HFFc6 (cell line): ENCODE data around the gene PACRG. TPM values are rescaled to one million over a fixed set of nuclear protein-coding genes. Genes with fewer than 3 reads are reported as not detected.
A peak's percentile ranks its signal among the peaks of the same experiment; 100 is the strongest.

Experiments used
- DNase-seq: peaks from one replicate; pipeline ENCODE4 v3.0.0-alpha.2; 2018
- H3K27ac Mint-ChIP-seq: 2 replicates; pipeline ENCODE4 v1.8.0; 2020; ENCODE audit warnings: mild to moderate bottlenecking, mixed read lengths
- H3K27me3 Mint-ChIP-seq: 2 replicates; pipeline ENCODE4 v1.8.0; 2021; ENCODE audit warnings: mild to moderate bottlenecking, moderate library complexity, mixed read lengths; ENCODE audit not compliant: insufficient read depth
- H3K36me3 Mint-ChIP-seq: 2 replicates; pipeline ENCODE4 v1.8.0; 2021; ENCODE audit warnings: low read depth, mixed read lengths
- H3K4me1 Mint-ChIP-seq: 2 replicates; pipeline ENCODE4 v1.8.0; 2020; ENCODE audit warnings: low read depth, mixed read lengths
- H3K4me3 Mint-ChIP-seq: 2 replicates; pipeline ENCODE4 v1.8.0; 2020; ENCODE audit warnings: mild to moderate bottlenecking, moderate library complexity, mixed read lengths
- H3K9me3 Mint-ChIP-seq: 2 replicates; pipeline ENCODE4 v1.8.0; 2020; ENCODE audit warnings: mild to moderate bottlenecking, mixed read lengths
- total RNA-seq, 6 experiments: library from RNA; stranded (reverse); fragmentation: NEBNext Ultra II Directional; extraction: Animal tissue kit (Norgen Biotek cat#: 25700); gene quantifications; 2 replicates in 1 of 6; 3 replicates in 5 of 6; pipeline ENCODE4 v1.2.3, GENCODE V29; 2021
- TF ChIP-seq, protein P1 (sequence below): fragments of 200-600 bp; sonication (generic); IDR thresholded peaks from 2 replicates; pipeline ENCODE4 v1.5.0; 2021; ENCODE audit warnings: antibody characterized with exemption, mild to moderate bottlenecking

PACRG gene
- total RNA-seq, 6 experiments from 2014 or later: not detected

DNA sequence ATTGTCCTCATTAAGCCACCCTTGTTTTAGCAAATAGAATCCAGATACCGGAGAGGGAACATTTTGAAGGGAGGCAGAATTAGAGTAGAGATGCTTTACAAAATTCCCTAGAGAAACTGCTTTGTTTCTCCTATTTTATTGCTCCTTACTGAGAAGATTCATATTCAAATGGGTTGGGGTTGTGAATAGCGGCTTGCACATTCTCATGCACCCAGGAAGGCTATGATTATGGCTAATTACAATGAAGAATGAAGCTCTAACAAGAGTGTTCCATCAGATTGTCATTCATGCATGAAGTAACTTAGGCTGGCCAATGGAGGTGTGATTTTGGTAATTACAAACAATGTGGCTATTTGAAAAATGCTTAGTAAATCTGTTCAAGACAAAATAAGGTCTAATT is 129.6 kb downstream of the PACRG start:
- no peak for DNase-seq
- Mint-ChIP-seq H3K4me3 (peak overlapping the region; percentile 86), H3K9me3 (no peaks in the 10 kb centered on the region), H3K27ac (no peak overlapping the region), H3K36me3 (no peaks in the 10 kb centered on the region), H3K27me3 (no peaks in the 10 kb centered on the region), H3K4me1 (peaks cover 8% of the 10 kb centered on the region)
- TF ChIP-seq, protein P1, sequence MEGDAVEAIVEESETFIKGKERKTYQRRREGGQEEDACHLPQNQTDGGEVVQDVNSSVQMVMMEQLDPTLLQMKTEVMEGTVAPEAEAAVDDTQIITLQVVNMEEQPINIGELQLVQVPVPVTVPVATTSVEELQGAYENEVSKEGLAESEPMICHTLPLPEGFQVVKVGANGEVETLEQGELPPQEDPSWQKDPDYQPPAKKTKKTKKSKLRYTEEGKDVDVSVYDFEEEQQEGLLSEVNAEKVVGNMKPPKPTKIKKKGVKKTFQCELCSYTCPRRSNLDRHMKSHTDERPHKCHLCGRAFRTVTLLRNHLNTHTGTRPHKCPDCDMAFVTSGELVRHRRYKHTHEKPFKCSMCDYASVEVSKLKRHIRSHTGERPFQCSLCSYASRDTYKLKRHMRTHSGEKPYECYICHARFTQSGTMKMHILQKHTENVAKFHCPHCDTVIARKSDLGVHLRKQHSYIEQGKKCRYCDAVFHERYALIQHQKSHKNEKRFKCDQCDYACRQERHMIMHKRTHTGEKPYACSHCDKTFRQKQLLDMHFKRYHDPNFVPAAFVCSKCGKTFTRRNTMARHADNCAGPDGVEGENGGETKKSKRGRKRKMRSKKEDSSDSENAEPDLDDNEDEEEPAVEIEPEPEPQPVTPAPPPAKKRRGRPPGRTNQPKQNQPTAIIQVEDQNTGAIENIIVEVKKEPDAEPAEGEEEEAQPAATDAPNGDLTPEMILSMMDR: no peak

DNA sequence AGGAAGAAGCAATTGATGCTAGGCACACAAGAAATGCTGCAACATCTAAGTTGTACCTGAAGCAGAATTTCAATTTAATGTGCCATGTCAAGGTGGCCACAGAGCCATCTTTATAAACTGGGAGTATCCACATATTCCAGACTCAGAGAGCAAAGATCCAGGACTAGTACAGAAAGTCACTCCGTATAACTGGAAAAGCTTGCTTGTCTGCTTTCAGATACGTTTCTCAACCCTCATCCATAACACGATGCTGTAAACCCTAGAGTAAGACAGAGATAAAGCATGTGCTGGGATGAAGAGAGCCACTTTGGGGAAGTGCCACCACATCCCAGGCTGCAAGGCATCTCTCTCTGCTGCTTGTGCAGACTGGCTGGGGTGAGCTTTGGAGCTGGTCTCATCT is 134.7 kb downstream of the PACRG start:
- Mint-ChIP-seq H3K9me3 (no peaks in the 10 kb centered on the region), H3K27me3 (peaks cover 5% of the 10 kb centered on the region), H3K4me1 (no peaks in the 10 kb centered on the region; the same call in 1 of the 2 replicates), H3K4me3 (no peak overlapping the region), H3K36me3 (no peaks in the 10 kb centered on the region), H3K27ac (no peak overlapping the region)
- TF ChIP-seq, protein P1: no peak
- DNase-seq: no peak

DNA sequence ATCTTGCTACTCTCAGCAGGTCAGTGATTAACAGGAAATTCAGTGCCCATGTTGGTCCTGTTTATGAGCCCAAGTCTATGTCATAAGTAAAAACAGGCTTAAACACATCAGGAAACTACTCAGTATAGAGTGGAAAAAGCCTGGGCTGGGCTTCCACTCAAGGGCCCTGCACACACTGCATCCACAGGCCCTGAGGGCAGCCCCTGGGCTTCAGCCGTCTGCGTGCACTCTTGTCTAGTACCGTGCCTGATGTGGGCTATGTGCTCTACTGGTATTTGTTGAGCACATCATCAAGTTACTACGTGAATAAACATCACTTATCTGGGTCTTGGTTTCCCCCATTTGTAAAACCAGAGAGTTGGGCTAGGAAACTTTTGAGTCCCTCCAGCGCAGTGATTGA is 135.2 kb downstream of the PACRG start:
- no peak for DNase-seq
- Mint-ChIP-seq H3K9me3 (no peaks in the 10 kb centered on the region), H3K4me1 (no peaks in the 10 kb centered on the region), H3K27me3 (peaks cover 5% of the 10 kb centered on the region), H3K36me3 (no peaks in the 10 kb centered on the region), H3K4me3 (no peak overlapping the region), H3K27ac (no peak overlapping the region)
- TF ChIP-seq, protein P1: no peak

GRCh38 chr6:162863821-162864220 is 136.0 kb downstream of the PACRG start:
- H3K27ac Mint-ChIP-seq: no peak overlapping the region
- no peak for DNase-seq
- H3K36me3 Mint-ChIP-seq: no peaks in the 10 kb centered on the region
- H3K9me3 Mint-ChIP-seq: no peaks in the 10 kb centered on the region
- H3K4me1 Mint-ChIP-seq: no peaks in the 10 kb centered on the region
- H3K4me3 Mint-ChIP-seq: no peak overlapping the region
- TF ChIP-seq, protein P1: no peak
- H3K27me3 Mint-ChIP-seq: peaks cover 5% of the 10 kb centered on the region

- no peak overlapping the region for H3K4me3 Mint-ChIP-seq
- TF ChIP-seq, protein P1: no peak
- DNase-seq: no peak
- no peak overlapping the region for H3K27ac Mint-ChIP-seq
- no peaks in the 10 kb centered on the region for H3K9me3 Mint-ChIP-seq
- no peaks in the 10 kb centered on the region for H3K4me1 Mint-ChIP-seq
- H3K27me3 Mint-ChIP-seq: peaks cover 5% of the 10 kb centered on the region
- H3K36me3 Mint-ChIP-seq: no peaks in the 10 kb centered on the region
Observed at GRCh38 chr6:162864911-162865310, 137.1 kb downstream of the PACRG start.

DNA sequence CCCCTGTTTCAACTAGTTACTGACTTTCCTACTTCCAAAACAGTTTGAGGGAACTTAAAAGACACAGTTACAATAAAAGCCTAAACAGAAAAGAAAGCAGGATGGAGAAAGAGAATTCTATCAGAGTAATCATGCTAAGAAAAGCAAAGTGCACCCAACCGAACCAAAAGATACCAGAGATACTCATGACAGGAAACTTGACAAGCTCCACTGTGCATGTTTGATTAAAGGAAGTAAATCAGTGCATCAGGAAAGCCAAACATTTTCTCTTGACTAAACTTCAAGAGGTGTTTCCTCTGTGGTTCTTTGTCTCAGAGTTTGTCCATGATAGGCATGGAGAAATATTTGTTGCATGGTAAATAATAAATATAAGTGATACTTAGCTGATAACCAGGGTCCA is 138.9 kb downstream of the PACRG start:
- Mint-ChIP-seq H3K36me3 (no peaks in the 10 kb centered on the region), H3K9me3 (no peaks in the 10 kb centered on the region), H3K4me3 (no peak overlapping the region), H3K4me1 (no peaks in the 10 kb centered on the region), H3K27ac (no peak overlapping the region), H3K27me3 (peaks cover 5% of the 10 kb centered on the region)
- no peak for DNase-seq
- TF ChIP-seq, protein P1: no peak
